ENCODE data around the gene CPXM1.
"Not testable (repeated sequence)": the region's sequence is repeated elsewhere in the genome, so short reads cannot be mapped to it uniquely, and the experiment has no call there.

CPXM1 gene

GRCh38 chr20:2815242-2815900, 14.9 kb upstream of the CPXM1 start:
- peaks cover 70% of the 10 kb centered on the region for H3K27me3 Mint-ChIP-seq (ENCODE audit: low read depth)

GRCh38 chr20:2814587-2815051, 14.2 kb upstream of the CPXM1 start, which contains the start of gene C20orf141:
Gene C20orf141, plus strand, starts transcription at chr20:2814987. Its CDS starts 198 bp downstream, at chr20:2815185.
- H3K36me3 Mint-ChIP-seq (ENCODE audit: low read depth) = no peaks in the 10 kb centered on the region
- H3K27me3 Mint-ChIP-seq (ENCODE audit: low read depth) = peaks cover 63% of the 10 kb centered on the region
- no peak within 1 kb of the TSS for H3K27ac Mint-ChIP-seq
- H3K9me3 Mint-ChIP-seq = peaks cover 20% of the 10 kb centered on the region
- H3K4me1 Mint-ChIP-seq (ENCODE audit: low read depth) = peaks cover 4% of the 10 kb centered on the region
- no peak within 1 kb of the TSS for H3K4me3 Mint-ChIP-seq

More at GRCh38 chr20:2815242-2815900, 14.9 kb upstream of the CPXM1 start:
- peaks cover 6% of the 10 kb centered on the region for H3K4me1 Mint-ChIP-seq (ENCODE audit: low read depth)
- peaks cover 20% of the 10 kb centered on the region for H3K9me3 Mint-ChIP-seq
- no peak overlapping the region for H3K27ac Mint-ChIP-seq
- H3K36me3 Mint-ChIP-seq (ENCODE audit: low read depth) = no peaks in the 10 kb centered on the region
- H3K4me3 Mint-ChIP-seq = no peak overlapping the region

- Mint-ChIP-seq H3K27ac (no peak overlapping the region), H3K36me3 (ENCODE audit: low read depth) (no peaks in the 10 kb centered on the region), H3K27me3 (ENCODE audit: low read depth) (peaks cover 63% of the 10 kb centered on the region)
Measured at GRCh38 chr20:2814076-2814475, 13.6 kb upstream of the CPXM1 start.

GRCh38 chr20:2812189-2812588, 11.8 kb upstream of the CPXM1 start:
- peaks cover 57% of the 10 kb centered on the region for H3K27me3 Mint-ChIP-seq (ENCODE audit: low read depth)
- peaks cover 20% of the 10 kb centered on the region for H3K9me3 Mint-ChIP-seq
- peaks cover 8% of the 10 kb centered on the region for H3K4me1 Mint-ChIP-seq (ENCODE audit: low read depth)
- H3K36me3 Mint-ChIP-seq (ENCODE audit: low read depth) = no peaks in the 10 kb centered on the region
- H3K4me3 Mint-ChIP-seq = no peak overlapping the region
- H3K27ac Mint-ChIP-seq = no peak overlapping the region

More at GRCh38 chr20:2814076-2814475, 13.6 kb upstream of the CPXM1 start:
- Mint-ChIP-seq H3K4me3 (no peak overlapping the region), H3K9me3 (peaks cover 20% of the 10 kb centered on the region), H3K4me1 (ENCODE audit: low read depth) (peaks cover 4% of the 10 kb centered on the region)

- no peak overlapping the region for H3K27ac Mint-ChIP-seq
- peaks cover 20% of the 10 kb centered on the region for H3K9me3 Mint-ChIP-seq
- H3K27me3 Mint-ChIP-seq (ENCODE audit: low read depth) = peaks cover 69% of the 10 kb centered on the region
- H3K4me1 Mint-ChIP-seq (ENCODE audit: low read depth) = peaks cover 7% of the 10 kb centered on the region
- H3K4me3 Mint-ChIP-seq = no peak overlapping the region
- H3K36me3 Mint-ChIP-seq (ENCODE audit: low read depth) = no peaks in the 10 kb centered on the region
Measured at GRCh38 chr20:2809690-2810089, 9.3 kb upstream of the CPXM1 start.

GRCh38 chr20:2807929-2808328, 7.5 kb upstream of the CPXM1 start:
- H3K27me3 Mint-ChIP-seq (ENCODE audit: low read depth) = peaks cover 71% of the 10 kb centered on the region
- not testable (repeated sequence) for H3K36me3 Mint-ChIP-seq (ENCODE audit: low read depth); H3K4me3 Mint-ChIP-seq; H3K4me1 Mint-ChIP-seq (ENCODE audit: low read depth); H3K27ac Mint-ChIP-seq
- peaks cover 15% of the 10 kb centered on the region for H3K9me3 Mint-ChIP-seq

GRCh38 chr20:2807019-2807418, 6.6 kb upstream of the CPXM1 start:
- Mint-ChIP-seq H3K36me3 (ENCODE audit: low read depth) (no peaks in the 10 kb centered on the region), H3K9me3 (peaks cover 9% of the 10 kb centered on the region), H3K27me3 (ENCODE audit: low read depth) (peaks cover 72% of the 10 kb centered on the region), H3K27ac (no peak overlapping the region), H3K4me1 (ENCODE audit: low read depth) (peaks cover 4% of the 10 kb centered on the region), H3K4me3 (no peak overlapping the region)

GRCh38 chr20:2806351-2806701, 5.9 kb upstream of the CPXM1 start:
- Mint-ChIP-seq H3K4me1 (ENCODE audit: low read depth) (peaks cover 4% of the 10 kb centered on the region), H3K36me3 (ENCODE audit: low read depth) (no peaks in the 10 kb centered on the region), H3K4me3 (no peak overlapping the region), H3K9me3 (peaks cover 5% of the 10 kb centered on the region), H3K27ac (no peak overlapping the region), H3K27me3 (ENCODE audit: low read depth) (peaks cover 72% of the 10 kb centered on the region)

GRCh38 chr20:2805689-2806350, 5.4 kb upstream of the CPXM1 start:
- Mint-ChIP-seq H3K4me1 (ENCODE audit: low read depth) (peaks cover 9% of the 10 kb centered on the region), H3K4me3 (no peak overlapping the region), H3K36me3 (ENCODE audit: low read depth) (no peaks in the 10 kb centered on the region), H3K9me3 (no peaks in the 10 kb centered on the region), H3K27ac (no peak overlapping the region), H3K27me3 (ENCODE audit: low read depth) (peaks cover 72% of the 10 kb centered on the region)

GRCh38 chr20:2804852-2805688, 4.6 kb upstream of the CPXM1 start:
- Mint-ChIP-seq H3K9me3 (no peaks in the 10 kb centered on the region), H3K4me3 (no peak overlapping the region), H3K27ac (no peak overlapping the region), H3K4me1 (ENCODE audit: low read depth) (peaks cover 12% of the 10 kb centered on the region), H3K27me3 (ENCODE audit: low read depth) (peaks cover 76% of the 10 kb centered on the region), H3K36me3 (ENCODE audit: low read depth) (peaks cover under 1% of the 10 kb centered on the region)

GRCh38 chr20:2804041-2804828, 3.8 kb upstream of the CPXM1 start:
- H3K9me3 Mint-ChIP-seq = no peaks in the 10 kb centered on the region
- H3K36me3 Mint-ChIP-seq (ENCODE audit: low read depth) = peaks cover 3% of the 10 kb centered on the region
- peaks cover 84% of the 10 kb centered on the region for H3K27me3 Mint-ChIP-seq (ENCODE audit: low read depth)
- no peak overlapping the region for H3K27ac Mint-ChIP-seq
- H3K4me3 Mint-ChIP-seq = no peak overlapping the region
- peaks cover 19% of the 10 kb centered on the region for H3K4me1 Mint-ChIP-seq (ENCODE audit: low read depth)

GRCh38 chr20:2801286-2801728, 880 bp upstream of the CPXM1 start:
- Mint-ChIP-seq H3K27me3 (ENCODE audit: low read depth) (peaks cover 76% of the 10 kb centered on the region), H3K4me1 (ENCODE audit: low read depth) (peaks cover 15% of the 10 kb centered on the region), H3K4me3 (peak overlapping the region; percentile 75), H3K36me3 (ENCODE audit: low read depth) (peaks cover 3% of the 10 kb centered on the region), H3K27ac (peak overlapping the region; percentile 15), H3K9me3 (no peaks in the 10 kb centered on the region)

GRCh38 chr20:2799688-2800520, 523 bp downstream of the CPXM1 start:
- H3K36me3 Mint-ChIP-seq (ENCODE audit: low read depth) = peaks cover 3% of the 10 kb centered on the region
- H3K4me3 Mint-ChIP-seq = peak overlapping the region; percentile 89
- H3K4me1 Mint-ChIP-seq (ENCODE audit: low read depth) = peaks cover 15% of the 10 kb centered on the region
- H3K27ac Mint-ChIP-seq = peak overlapping the region; percentile 8
- H3K9me3 Mint-ChIP-seq = no peaks in the 10 kb centered on the region
- peaks cover 67% of the 10 kb centered on the region for H3K27me3 Mint-ChIP-seq (ENCODE audit: low read depth)
